ENCODE measurements around the gene COL17A1.

COL17A1 gene

GRCh38 chr10:104067525-104067924 is 18.2 kb downstream of the COL17A1 start:
- Histone ChIP-seq H3K27ac (ENCODE audit: low read length, poor library complexity, severe bottlenecking) (no peak overlapping the region), H2AFZ (ENCODE audit: low read depth, low read length) (no peak overlapping the region), H4K8ac (ENCODE audit: low read length) (no peak overlapping the region), H3K79me1 (replicated peaks; ENCODE audit: low read length, poor library complexity, severe bottlenecking) (no peaks in the 10 kb centered on the region), H3K9me3 (ENCODE audit: control insufficient read depth, low read length) (no peaks in the 10 kb centered on the region), H3K9ac (ENCODE audit: low read length) (no peak overlapping the region), H2AK5ac (ENCODE audit: low read length, severe bottlenecking) (no peak overlapping the region), H2BK5ac (ENCODE audit: low read depth, low read length, poor library complexity, severe bottlenecking) (no peak overlapping the region), H3K4ac (ENCODE audit: low read depth in 1 of 2, low read length in 2 of 2) (no peak overlapping the region), H2BK15ac (ENCODE audit: low read depth, poor library complexity, severe bottlenecking) (no peak overlapping the region), H3K4me3 (ENCODE audit: insufficient read depth in 1 of 2, low read depth in 1 of 2, low read length in 2 of 2) (no peak overlapping the region), H2BK120ac (ENCODE audit: low read depth, low read length) (no peak overlapping the region), H3K27me3 (ENCODE audit: control insufficient read depth in 1 of 2, insufficient read depth in 1 of 2, low read length in 2 of 2) (no peaks in the 10 kb centered on the region), H3K36me3 (ENCODE audit: control insufficient read depth in 1 of 2, insufficient read depth in 2 of 2, low read depth in 1 of 2, low read length in 2 of 2) (no peaks in the 10 kb centered on the region), H3K23ac (ENCODE audit: low read length in 2 of 2) (no peak overlapping the region), H3K14ac (ENCODE audit: low read length in 2 of 2) (no peak overlapping the region), H3K18ac (ENCODE audit: low read depth in 1 of 2, low read length in 2 of 2) (no peak overlapping the region), H3K4me2 (ENCODE audit: low read length, poor library complexity, severe bottlenecking) (no peak overlapping the region), H2BK12ac (ENCODE audit: low read length in 2 of 2) (no peak overlapping the region), H3K4me1 (ENCODE audit: control insufficient read depth, insufficient read depth, low read depth, low read length) (peaks cover 3% of the 10 kb centered on the region), H4K91ac (ENCODE audit: low read length) (no peak overlapping the region)
- WGBS = 59% methylated on average over 12 of the region's 12 CpGs
- no peak for DNase-seq

- Histone ChIP-seq H2BK15ac (ENCODE audit: low read depth, poor library complexity, severe bottlenecking) (no peak overlapping the region), H4K8ac (ENCODE audit: low read length) (no peak overlapping the region), H3K27me3 (ENCODE audit: control insufficient read depth in 1 of 2, insufficient read depth in 1 of 2, low read length in 2 of 2) (no peaks in the 10 kb centered on the region), H3K4me1 (ENCODE audit: control insufficient read depth, insufficient read depth, low read depth, low read length) (peaks cover 3% of the 10 kb centered on the region), H2BK5ac (ENCODE audit: low read depth, low read length, poor library complexity, severe bottlenecking) (no peak overlapping the region), H3K36me3 (ENCODE audit: control insufficient read depth in 1 of 2, insufficient read depth in 2 of 2, low read depth in 1 of 2, low read length in 2 of 2) (no peaks in the 10 kb centered on the region), H3K4ac (ENCODE audit: low read depth in 1 of 2, low read length in 2 of 2) (no peak overlapping the region), H3K18ac (ENCODE audit: low read depth in 1 of 2, low read length in 2 of 2) (no peak overlapping the region), H2BK12ac (ENCODE audit: low read length in 2 of 2) (no peak overlapping the region), H3K9me3 (ENCODE audit: control insufficient read depth, low read length) (no peaks in the 10 kb centered on the region), H3K4me3 (ENCODE audit: insufficient read depth in 1 of 2, low read depth in 1 of 2, low read length in 2 of 2) (no peak overlapping the region), H3K79me1 (replicated peaks; ENCODE audit: low read length, poor library complexity, severe bottlenecking) (no peaks in the 10 kb centered on the region), H3K4me2 (ENCODE audit: low read length, poor library complexity, severe bottlenecking) (no peak overlapping the region), H3K9ac (ENCODE audit: low read length) (no peak overlapping the region), H3K27ac (ENCODE audit: low read length, poor library complexity, severe bottlenecking) (no peak overlapping the region), H2AFZ (ENCODE audit: low read depth, low read length) (no peak overlapping the region), H2BK120ac (ENCODE audit: low read depth, low read length) (no peak overlapping the region), H2AK5ac (ENCODE audit: low read length, severe bottlenecking) (no peak overlapping the region), H3K14ac (ENCODE audit: low read length in 2 of 2) (no peak overlapping the region), H3K23ac (ENCODE audit: low read length in 2 of 2) (no peak overlapping the region), H4K91ac (ENCODE audit: low read length) (no peak overlapping the region)
- 85% methylated on average over 6 of the region's 7 CpGs for WGBS
- DNase-seq = no peak
Observed at GRCh38 chr10:104066945-104067344, 18.7 kb downstream of the COL17A1 start.

GRCh38 chr10:104065748-104066147 is 19.9 kb downstream of the COL17A1 start:
- H3K27me3 ChIP-seq (ENCODE audit: control insufficient read depth in 1 of 2, insufficient read depth in 1 of 2, low read length in 2 of 2) = no peaks in the 10 kb centered on the region
- H2BK120ac ChIP-seq (ENCODE audit: low read depth, low read length) = no peak overlapping the region
- DNase-seq = no peak

GRCh38 chr10:104061196-104061595 is 24.5 kb downstream of the COL17A1 start:
- Histone ChIP-seq H3K27me3 (ENCODE audit: control insufficient read depth in 1 of 2, insufficient read depth in 1 of 2, low read length in 2 of 2) (no peaks in the 10 kb centered on the region), H2BK5ac (ENCODE audit: low read depth, low read length, poor library complexity, severe bottlenecking) (no peak overlapping the region), H3K36me3 (ENCODE audit: control insufficient read depth in 1 of 2, insufficient read depth in 2 of 2, low read depth in 1 of 2, low read length in 2 of 2) (no peaks in the 10 kb centered on the region), H3K18ac (ENCODE audit: low read depth in 1 of 2, low read length in 2 of 2) (no peak overlapping the region), H4K8ac (ENCODE audit: low read length) (no peak overlapping the region), H3K79me1 (replicated peaks; ENCODE audit: low read length, poor library complexity, severe bottlenecking) (no peaks in the 10 kb centered on the region), H4K91ac (ENCODE audit: low read length) (no peak overlapping the region), H3K4me3 (ENCODE audit: insufficient read depth in 1 of 2, low read depth in 1 of 2, low read length in 2 of 2) (no peak overlapping the region), H3K23ac (ENCODE audit: low read length in 2 of 2) (no peak overlapping the region), H3K14ac (ENCODE audit: low read length in 2 of 2) (no peak overlapping the region), H2AFZ (ENCODE audit: low read depth, low read length) (no peak overlapping the region), H2BK12ac (ENCODE audit: low read length in 2 of 2) (no peak overlapping the region), H2BK15ac (ENCODE audit: low read depth, poor library complexity, severe bottlenecking) (no peak overlapping the region), H2AK5ac (ENCODE audit: low read length, severe bottlenecking) (no peak overlapping the region), H3K4me1 (ENCODE audit: control insufficient read depth, insufficient read depth, low read depth, low read length) (no peaks in the 10 kb centered on the region), H3K4me2 (ENCODE audit: low read length, poor library complexity, severe bottlenecking) (no peak overlapping the region), H3K27ac (ENCODE audit: low read length, poor library complexity, severe bottlenecking) (no peak overlapping the region), H3K4ac (ENCODE audit: low read depth in 1 of 2, low read length in 2 of 2) (no peak overlapping the region), H2BK120ac (ENCODE audit: low read depth, low read length) (no peak overlapping the region), H3K9me3 (ENCODE audit: control insufficient read depth, low read length) (no peaks in the 10 kb centered on the region), H3K9ac (ENCODE audit: low read length) (no peak overlapping the region)
- no peak for DNase-seq
- WGBS = 90% methylated on average over 6 of the region's 6 CpGs

More at GRCh38 chr10:104065748-104066147, 19.9 kb downstream of the COL17A1 start:
- H4K91ac ChIP-seq (ENCODE audit: low read length) = no peak overlapping the region
- H2AK5ac ChIP-seq (ENCODE audit: low read length, severe bottlenecking) = no peak overlapping the region
- H3K36me3 ChIP-seq (ENCODE audit: control insufficient read depth in 1 of 2, insufficient read depth in 2 of 2, low read depth in 1 of 2, low read length in 2 of 2) = no peaks in the 10 kb centered on the region
- peaks cover 3% of the 10 kb centered on the region for H3K4me1 ChIP-seq (ENCODE audit: control insufficient read depth, insufficient read depth, low read depth, low read length)
- no peak overlapping the region for H4K8ac ChIP-seq (ENCODE audit: low read length)
- no peak overlapping the region for H2BK15ac ChIP-seq (ENCODE audit: low read depth, poor library complexity, severe bottlenecking)
- no peak overlapping the region for H2AFZ ChIP-seq (ENCODE audit: low read depth, low read length)
- H3K79me1 ChIP-seq (replicated peaks; ENCODE audit: low read length, poor library complexity, severe bottlenecking) = no peaks in the 10 kb centered on the region
- no peak overlapping the region for H3K4me3 ChIP-seq (ENCODE audit: insufficient read depth in 1 of 2, low read depth in 1 of 2, low read length in 2 of 2)
- H3K27ac ChIP-seq (ENCODE audit: low read length, poor library complexity, severe bottlenecking) = no peak overlapping the region
- H3K14ac ChIP-seq (ENCODE audit: low read length in 2 of 2) = no peak overlapping the region
- 38% methylated on average over 1 of the region's 1 CpG for WGBS
- no peak overlapping the region for H3K9ac ChIP-seq (ENCODE audit: low read length)
- H2BK12ac ChIP-seq (ENCODE audit: low read length in 2 of 2) = no peak overlapping the region
- H3K4me2 ChIP-seq (ENCODE audit: low read length, poor library complexity, severe bottlenecking) = no peak overlapping the region
- H3K23ac ChIP-seq (ENCODE audit: low read length in 2 of 2) = no peak overlapping the region
- H3K18ac ChIP-seq (ENCODE audit: low read depth in 1 of 2, low read length in 2 of 2) = no peak overlapping the region
- no peak overlapping the region for H3K4ac ChIP-seq (ENCODE audit: low read depth in 1 of 2, low read length in 2 of 2)
- H2BK5ac ChIP-seq (ENCODE audit: low read depth, low read length, poor library complexity, severe bottlenecking) = no peak overlapping the region
- no peaks in the 10 kb centered on the region for H3K9me3 ChIP-seq (ENCODE audit: control insufficient read depth, low read length)
